Raji (cell line): ENCODE results near the gene NEUROG1.

Experiments
- POLR2A ChIP-seq: IDR thresholded peaks from 2 replicates; pipeline ENCODE4 v1.6.1; 2011; ENCODE audit warnings: low read depth, low read length, control low read depth; ENCODE audit not compliant: insufficient read depth

Gene NEUROG1

GRCh38 chr5:135568246-135568645, 32.5 kb upstream of the NEUROG1 start:
- TF ChIP-seq POLR2A, result no peak

GRCh38 chr5:135567661-135568060, 31.9 kb upstream of the NEUROG1 start:
- TF ChIP-seq POLR2A, result no peak

- no peak for TF ChIP-seq POLR2A
Measured at GRCh38 chr5:135566422-135567400, 30.9 kb upstream of the NEUROG1 start.

GRCh38 chr5:135565725-135566421, 30.1 kb upstream of the NEUROG1 start:
- no peak for TF ChIP-seq POLR2A

GRCh38 chr5:135565266-135565665, 29.5 kb upstream of the NEUROG1 start:
- no peak for TF ChIP-seq POLR2A

- TF ChIP-seq POLR2A, result no peak
Measured at GRCh38 chr5:135564331-135564730, 28.6 kb upstream of the NEUROG1 start.

GRCh38 chr5:135561266-135561665, 25.5 kb upstream of the NEUROG1 start:
- no peak for TF ChIP-seq POLR2A

- no peak for TF ChIP-seq POLR2A
Measured at GRCh38 chr5:135560858-135561257, 25.1 kb upstream of the NEUROG1 start.

GRCh38 chr5:135559354-135559753, 23.6 kb upstream of the NEUROG1 start:
- no peak for TF ChIP-seq POLR2A

- TF ChIP-seq POLR2A, result no peak
Measured at GRCh38 chr5:135557076-135557838, 21.5 kb upstream of the NEUROG1 start.

- no peak for TF ChIP-seq POLR2A
Measured at GRCh38 chr5:135556620-135557019, 20.9 kb upstream of the NEUROG1 start.

- TF ChIP-seq POLR2A, result no peak
Measured at GRCh38 chr5:135555530-135555929, 19.8 kb upstream of the NEUROG1 start.

GRCh38 chr5:135553688-135554462, 18.1 kb upstream of the NEUROG1 start:
- TF ChIP-seq POLR2A, result no peak

GRCh38 chr5:135551593-135552447, 16.1 kb upstream of the NEUROG1 start:
- TF ChIP-seq POLR2A, result no peak
